Prostate gland (tissue), 2 donors: ENCODE data around the gene OGFOD3. TPM values are rescaled to one million over a fixed set of nuclear protein-coding genes. Genes with fewer than 3 reads are reported as not detected.
"Not testable (repeated sequence)": the region's sequence is repeated elsewhere in the genome, so short reads cannot be mapped to it uniquely, and the experiment has no call there.

ENCODE experiments used
- DNase-seq: peaks from one replicate; pipeline ENCODE4 v3.0.0-alpha.2; 2019; ENCODE audit warnings: low spot score
- H3K27ac ChIP-seq, 2 donors: fragments of 200-600 bp; sonication (generic); 2 replicates each; pipeline ENCODE4 v1.5.1; 2017 to 2019
- H3K27me3 ChIP-seq: fragments of 200-600 bp; sonication (generic); replicated peaks from 2 replicates; pipeline ENCODE4 v1.5.1; 2019; ENCODE audit not compliant: insufficient read depth
- H3K36me3 ChIP-seq, 2 donors: fragments of 200-600 bp; sonication (generic); 1 replicate in 1 of 2; 2 replicates in 1 of 2; pipeline versions ENCODE4 v1.5.1 to v1.8.1; 2017 to 2019
- H3K4me1 ChIP-seq: fragments of 200-600 bp; sonication (generic); replicated peaks from 2 replicates; pipeline ENCODE4 v1.5.1; 2019
- H3K4me3 ChIP-seq, 2 donors: fragments of 200-600 bp; sonication (generic); 2 replicates each; pipeline ENCODE4 v1.5.1; 2017 to 2019
- H3K9me3 ChIP-seq: fragments of 200-600 bp; sonication (generic); 2 replicates; pipeline ENCODE4 v1.5.1; 2017
- POLR2A ChIP-seq: fragments of 450-650 bp; IDR thresholded peaks from one replicate; pipeline ENCODE4 v1.6.1; 2016; ENCODE audit warnings: antibody characterized with exemption, mild to moderate bottlenecking
- POLR2AphosphoS5 ChIP-seq: sonication (generic); formaldehyde crosslinking; IDR thresholded peaks from one replicate; pipeline ENCODE4 v1.6.1; 2017; ENCODE audit warnings: antibody characterized with exemption
- WGBS: methylation state at CpG from one replicate; pipeline ENCODE4 v1.1.5; 2018; 5-methylcytosine and 5-hydroxymethylcytosine counted together
- intact Hi-C: fragments of 100-400 bp; cut with DNase I; formaldehyde crosslinking; loops from one replicate; pipeline ENCODE4 v1.14.2; 2022
- total RNA-seq, 2 donors: library from RNA; depleted of rRNA; stranded (reverse); fragments of >200 nt; gene quantifications; one replicate each; pipeline ENCODE4 v1.1.0, GENCODE V29; 2016
- TF ChIP-seq, protein P1 (sequence below), 4 experiments: fragments of 200-600 bp in 2 of 4; fragments of 450-650 bp in 2 of 4; sonication (generic) in 2 of 4; IDR thresholded peaks; 1 replicate in 3 of 4; 2 replicates in 1 of 4; pipeline ENCODE4 v1.5.1; 2016 to 2019; ENCODE audit warnings: antibody characterized with exemption in 4 of 4, mild to moderate bottlenecking in 2 of 4, moderate library complexity in 2 of 4

The OGFOD3 gene
- total RNA-seq, 2 donors from 2014 or later = 41.0 to 65.8 TPM

DNA sequence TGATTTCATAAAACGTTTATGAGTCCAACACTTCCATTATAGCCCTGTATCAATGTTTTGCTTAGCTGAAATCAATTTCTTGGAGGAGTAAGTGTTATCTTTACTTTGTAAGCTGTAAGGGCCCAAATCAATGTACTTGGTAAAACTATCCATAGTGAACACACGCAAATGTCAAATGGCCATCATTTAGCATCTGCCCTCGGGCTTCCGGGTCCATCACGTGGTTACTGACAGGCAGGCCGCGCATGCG lies 39.5 kb upstream of the OGFOD3 start:
- no peaks in the 10 kb centered on the region for H3K27me3 ChIP-seq
- H3K36me3 ChIP-seq = no peaks in the 10 kb centered on the region
- TF ChIP-seq POLR2AphosphoS5 = peak; percentile 60
- TF ChIP-seq POLR2A = no peak
- TF ChIP-seq, protein P1, sequence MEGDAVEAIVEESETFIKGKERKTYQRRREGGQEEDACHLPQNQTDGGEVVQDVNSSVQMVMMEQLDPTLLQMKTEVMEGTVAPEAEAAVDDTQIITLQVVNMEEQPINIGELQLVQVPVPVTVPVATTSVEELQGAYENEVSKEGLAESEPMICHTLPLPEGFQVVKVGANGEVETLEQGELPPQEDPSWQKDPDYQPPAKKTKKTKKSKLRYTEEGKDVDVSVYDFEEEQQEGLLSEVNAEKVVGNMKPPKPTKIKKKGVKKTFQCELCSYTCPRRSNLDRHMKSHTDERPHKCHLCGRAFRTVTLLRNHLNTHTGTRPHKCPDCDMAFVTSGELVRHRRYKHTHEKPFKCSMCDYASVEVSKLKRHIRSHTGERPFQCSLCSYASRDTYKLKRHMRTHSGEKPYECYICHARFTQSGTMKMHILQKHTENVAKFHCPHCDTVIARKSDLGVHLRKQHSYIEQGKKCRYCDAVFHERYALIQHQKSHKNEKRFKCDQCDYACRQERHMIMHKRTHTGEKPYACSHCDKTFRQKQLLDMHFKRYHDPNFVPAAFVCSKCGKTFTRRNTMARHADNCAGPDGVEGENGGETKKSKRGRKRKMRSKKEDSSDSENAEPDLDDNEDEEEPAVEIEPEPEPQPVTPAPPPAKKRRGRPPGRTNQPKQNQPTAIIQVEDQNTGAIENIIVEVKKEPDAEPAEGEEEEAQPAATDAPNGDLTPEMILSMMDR (IDR thresholded peaks at IDR 0.05) = no peak
- intact Hi-C loops = loop anchor here (2.0 to 5.0 kb wide), 2 partner anchors 39 kb away; partner anchors contain the start of genes HEXD and OGFOD3
- no peaks in the 10 kb centered on the region for H3K9me3 ChIP-seq
- peaks cover 8% of the 10 kb centered on the region for H3K4me1 ChIP-seq
- peak overlapping the region; percentile 100 for H3K27ac ChIP-seq
- DNase-seq = no peak
- WGBS = 0% methylated on average over 8 of the region's 8 CpGs
- H3K4me3 ChIP-seq = peak overlapping the region; percentile 67 to 95

DNA sequence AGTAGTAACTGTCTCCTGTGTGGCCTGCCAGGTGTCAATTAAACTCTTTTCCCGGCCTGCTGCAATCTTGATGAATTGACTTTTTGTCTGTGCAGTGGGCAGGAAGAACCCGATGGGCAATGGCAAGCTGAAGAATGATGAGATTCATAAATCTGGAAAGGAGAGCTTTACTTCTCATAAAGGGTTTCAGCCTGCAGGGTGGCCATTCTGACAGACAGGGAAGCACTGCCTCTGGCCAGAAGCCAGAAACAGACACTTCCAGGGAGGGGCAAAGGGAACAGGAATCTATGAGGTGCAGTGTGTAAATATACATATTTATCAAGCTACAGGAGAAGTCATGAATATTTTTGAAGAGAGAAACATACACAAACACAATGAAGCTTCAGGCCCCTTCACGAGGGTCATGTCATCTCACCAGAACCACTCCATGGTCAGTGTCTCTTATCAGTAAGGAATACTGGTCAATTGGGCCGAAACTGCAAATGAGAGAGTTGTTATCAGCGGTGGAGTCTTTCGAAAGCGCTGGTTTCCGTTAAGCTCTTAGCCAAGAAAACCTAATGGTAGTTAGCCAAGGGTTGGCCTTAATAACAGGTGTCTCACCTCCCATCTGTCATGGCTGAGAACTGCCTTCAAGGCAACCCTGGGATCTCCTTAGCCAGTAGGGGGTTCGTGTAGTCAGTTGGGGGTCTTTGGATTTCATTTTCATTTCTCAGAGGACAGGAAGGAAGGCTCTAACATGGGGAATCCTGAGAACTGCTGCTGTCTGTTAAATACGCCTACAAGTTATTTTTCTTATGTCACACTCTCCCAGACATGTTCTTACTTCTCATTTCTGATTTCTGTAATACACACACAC lies 38.9 kb upstream of the OGFOD3 start:
- Histone ChIP-seq H3K9me3 (no peaks in the 10 kb centered on the region), H3K36me3 (no peaks in the 10 kb centered on the region), H3K27ac (peak overlapping the region; percentile 100), H3K27me3 (no peaks in the 10 kb centered on the region), H3K4me1 (peaks cover 8% of the 10 kb centered on the region), H3K4me3 (peak overlapping the region; percentile 67 to 95)
- no peak for TF ChIP-seq POLR2AphosphoS5
- no peak for TF ChIP-seq POLR2A
- TF ChIP-seq, protein P1 (IDR thresholded peaks at IDR 0.05) = no peak
- 57% methylated on average over 10 of the region's 10 CpGs for WGBS
- DNase-seq = no peak
- intact Hi-C loops = loop anchor here (5.0 kb wide), 1 partner anchor 40 kb away; no protein-coding TSS in a partner anchor

DNA sequence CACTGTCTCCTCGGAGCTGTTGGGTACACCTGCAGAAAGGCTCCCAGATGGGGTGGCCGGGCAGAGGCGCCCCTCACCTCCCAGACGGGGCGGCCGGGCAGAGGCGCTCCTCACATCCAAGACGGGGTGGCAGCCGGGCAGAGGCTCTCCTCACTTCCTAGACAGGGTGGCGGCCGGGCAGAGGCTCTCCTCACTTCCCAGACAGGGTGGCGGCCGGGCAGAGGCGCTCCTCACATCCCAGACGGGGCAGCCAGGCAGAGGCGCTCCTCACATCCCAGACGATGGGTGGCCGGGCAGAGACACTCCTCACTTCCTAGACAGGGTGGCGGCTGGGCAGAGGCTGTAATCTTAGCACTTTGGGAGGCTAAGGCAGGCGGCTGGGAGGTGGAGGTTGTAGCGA lies 35.3 kb upstream of the OGFOD3 start:
- H3K27me3 ChIP-seq, H3K36me3 ChIP-seq, DNase-seq, H3K27ac ChIP-seq, H3K4me3 ChIP-seq, H3K9me3 ChIP-seq, intact Hi-C loops: not testable (repeated sequence)
- peaks cover 21% of the 10 kb centered on the region for H3K4me1 ChIP-seq
- 96% methylated on average over 21 of the region's 21 CpGs for WGBS

DNA sequence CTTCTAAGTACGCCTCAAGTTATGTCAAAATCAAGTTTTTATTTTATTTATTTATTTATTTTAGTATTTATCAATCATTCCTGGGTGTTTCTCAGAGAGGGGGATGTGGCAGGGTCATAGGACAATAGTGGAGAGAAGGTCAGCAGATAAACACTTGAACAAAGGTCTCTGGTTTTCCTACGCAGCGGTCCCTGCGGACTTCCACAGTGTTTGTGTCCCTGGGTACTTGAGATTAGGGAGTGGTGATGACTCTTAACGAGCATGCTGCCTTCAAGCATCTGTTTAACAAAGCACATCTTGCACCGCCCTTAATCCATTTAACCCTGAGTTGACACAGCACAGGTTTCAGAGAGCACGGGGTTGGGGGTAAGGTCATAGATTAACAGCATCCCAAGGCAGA lies 34.8 kb upstream of the OGFOD3 start:
- WGBS = 88% methylated on average over 7 of the region's 7 CpGs
- intact Hi-C loops, H3K36me3 ChIP-seq, DNase-seq, H3K27ac ChIP-seq, H3K9me3 ChIP-seq, H3K4me3 ChIP-seq, H3K27me3 ChIP-seq: not testable (repeated sequence)
- peaks cover 21% of the 10 kb centered on the region for H3K4me1 ChIP-seq

DNA sequence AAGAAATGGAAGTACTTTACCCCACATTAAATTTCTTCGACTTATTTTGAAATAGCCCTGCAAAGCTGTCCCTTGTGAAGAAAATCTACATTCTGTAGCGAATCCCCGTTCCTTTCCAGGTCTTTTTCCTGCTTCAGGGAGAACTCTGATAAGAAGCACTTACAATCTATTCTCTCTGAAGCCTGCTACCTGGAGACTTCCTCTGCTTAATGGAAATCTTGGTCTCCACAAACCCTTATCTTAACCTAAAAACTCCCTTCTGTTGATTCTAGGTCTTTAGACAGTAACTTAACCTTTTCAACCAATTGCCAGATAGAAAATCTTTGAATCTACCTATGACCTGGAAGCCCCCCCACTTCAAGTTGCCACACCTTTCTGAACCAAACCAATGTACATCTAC lies 33.8 kb upstream of the OGFOD3 start:
- Histone ChIP-seq H3K4me3 (no peak overlapping the region), H3K27ac (no peak overlapping the region), H3K36me3 (no peaks in the 10 kb centered on the region), H3K9me3 (no peaks in the 10 kb centered on the region), H3K4me1 (peaks cover 14% of the 10 kb centered on the region), H3K27me3 (no peaks in the 10 kb centered on the region)
- no peak for TF ChIP-seq POLR2AphosphoS5
- no peak for TF ChIP-seq POLR2A
- TF ChIP-seq, protein P1 (IDR thresholded peaks at IDR 0.05) = no peak
- no peak for DNase-seq
- intact Hi-C loops = no loop called here
- 97% methylated on average over 3 of the region's 3 CpGs for WGBS
